ENCODE measurements around the gene KRT32. TPM values are rescaled to one million over a fixed set of nuclear protein-coding genes. Genes with fewer than 3 reads are reported as not detected.

The KRT32 gene
- total and polyA plus RNA-seq, 9 of the 15 experiments (the other 6 are each of a cell fraction or from before 2014, with no cell fraction given), result not detected

- H3K27ac ChIP-seq (ENCODE audit: extremely low read depth, low read depth, low read length), result no peak overlapping the region
- no peaks in the 10 kb centered on the region for H3K9me1 ChIP-seq (ENCODE audit: control insufficient read depth, insufficient read depth, low read length)
- ATAC-seq (no peak), DNase-seq (ENCODE audit: extremely low read depth in 1 of 4, low spot score in 3 of 4) (no peak), FAIRE-seq (peak; percentile 69)
- H3K4me3 ChIP-seq, result no peak overlapping the region
- H3K36me3 ChIP-seq (ENCODE audit: control insufficient read depth, insufficient read depth, low read length), result no peaks in the 10 kb centered on the region
- 7% methylated on average over 10 of the region's 10 CpGs for WGBS (ENCODE audit: insufficient coverage, low coverage, missing lambda C conversion rate)
- no peak overlapping the region for H3K9ac ChIP-seq (ENCODE audit: insufficient read depth in 1 of 2, low read depth in 2 of 2, low read length in 2 of 2)
- H4K20me1 ChIP-seq (replicated peaks; ENCODE audit: control insufficient read depth, insufficient read depth, low read length), result no peaks in the 10 kb centered on the region; the same call in none of the 2 replicates
- peaks cover 0 to 14% of the 10 kb centered on the region in 2 experiments; a peak in 4 of 5 replicates for H3K4me1 ChIP-seq (replicated peaks in 1 of 2; ENCODE audit: control insufficient read depth in 2 of 2, insufficient read depth in 2 of 2, low read length in 2 of 2)
- no peaks in the 10 kb centered on the region for H3K9me3 ChIP-seq (replicated peaks; ENCODE audit: control insufficient read depth, insufficient read depth, low read depth, low read length)
- H2AFZ ChIP-seq (ENCODE audit: low read depth, low read length), result no peak overlapping the region
- in situ Hi-C loops (cut with MboI), result loop anchor here (5.0 kb wide), 1 partner anchor 57 kb away; no protein-coding TSS in a partner anchor
- TF ChIP-seq, protein P1, sequence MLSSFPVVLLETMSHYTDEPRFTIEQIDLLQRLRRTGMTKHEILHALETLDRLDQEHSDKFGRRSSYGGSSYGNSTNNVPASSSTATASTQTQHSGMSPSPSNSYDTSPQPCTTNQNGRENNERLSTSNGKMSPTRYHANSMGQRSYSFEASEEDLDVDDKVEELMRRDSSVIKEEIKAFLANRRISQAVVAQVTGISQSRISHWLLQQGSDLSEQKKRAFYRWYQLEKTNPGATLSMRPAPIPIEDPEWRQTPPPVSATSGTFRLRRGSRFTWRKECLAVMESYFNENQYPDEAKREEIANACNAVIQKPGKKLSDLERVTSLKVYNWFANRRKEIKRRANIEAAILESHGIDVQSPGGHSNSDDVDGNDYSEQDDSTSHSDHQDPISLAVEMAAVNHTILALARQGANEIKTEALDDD (IDR thresholded peaks at IDR 0.05), result peak; percentile 90
- TF ChIP-seq TCFL5 (CRISPR knock-in tag; conservative IDR thresholded peaks at IDR 0.05) (no peak), CBFA2T3 (IDR thresholded peaks at IDR 0.05) (0 out of 2 replicates have a peak, but pooled peaks have one; percentile 4)
- ChIA-PET POLR2A (interaction anchor here (1.0 to 2.6 kb wide), 2 partner anchors 12 to 59 kb away, joined by 5 to 9 read pairs; no protein-coding TSS in a partner anchor), CTCF (ENCODE audit: low intra/inter-chr PET ratio) (no interaction called here)
- no TSS peak for BruUV-seq (replicated peaks)
- peaks cover 2 to 20% of the 10 kb centered on the region in 2 experiments; a peak in 2 of 5 replicates for H3K27me3 ChIP-seq (ENCODE audit: control insufficient read depth in 2 of 2, insufficient read depth in 2 of 2, low read length in 2 of 2)
- no peak overlapping the region for H3K4me2 ChIP-seq (ENCODE audit: insufficient read depth, low read length)
- intact Hi-C loops (cut with micrococcal nuclease), result loop anchor here (10.0 kb wide), 2 partner anchors 175 to 585 kb away; no protein-coding TSS in a partner anchor
- H3K79me2 ChIP-seq (ENCODE audit: control insufficient read depth, insufficient read depth, low read length), result no peaks in the 10 kb centered on the region
Observed at GRCh38 chr17:41490000-41490990, 23.1 kb upstream of the KRT32 start.
